Astrocyte (in vitro differentiated cells and primary cell): ENCODE measurements around the gene SHC1. TPM values are rescaled to one million over a fixed set of nuclear protein-coding genes. Genes with fewer than 3 reads are reported as not detected.
A peak's percentile ranks its signal among the peaks of the same experiment; 100 is the strongest.

Experiments
- DNase-seq: peaks from one replicate; pipeline ENCODE4 v3.0.0-alpha.2; 2010; ENCODE audit warnings: low read depth
- FAIRE-seq: peaks from 2 replicates; lab custom pipeline; 2011; peaks lifted over from hg19 to GRCh38; lab: Jason Lieb, UNC
- H2AFZ ChIP-seq: 2 replicates; pipeline ENCODE4 v1.6.0; 2012; ENCODE audit warnings: low read depth, low read length, inconsistent platforms
- H3K27ac ChIP-seq: 2 replicates; pipeline ENCODE4 v1.5.1; 2011; ENCODE audit warnings: low read depth, low read length, inconsistent platforms
- H3K27me3 ChIP-seq: 2 replicates; pipeline ENCODE4 v1.6.0; 2011; ENCODE audit warnings: low read length, inconsistent platforms; ENCODE audit not compliant: insufficient read depth
- H3K36me3 ChIP-seq: 2 replicates; pipeline ENCODE4 v1.5.1; 2011; ENCODE audit warnings: low read length, inconsistent platforms; ENCODE audit not compliant: insufficient read depth
- H3K4me1 ChIP-seq: 2 replicates; pipeline ENCODE4 v1.5.1; 2011; ENCODE audit warnings: low read length, inconsistent platforms; ENCODE audit not compliant: insufficient read depth
- H3K4me2 ChIP-seq: 2 replicates; pipeline ENCODE4 v1.6.0; 2012; ENCODE audit warnings: low read length, inconsistent platforms
- H3K4me3 ChIP-seq: 2 replicates; pipeline ENCODE4 v1.5.1; 2011; ENCODE audit warnings: low read depth, mild to moderate bottlenecking, low read length, inconsistent platforms; ENCODE audit not compliant: insufficient read depth
- H3K79me2 ChIP-seq: 2 replicates; pipeline ENCODE4 v1.6.0; 2012; ENCODE audit warnings: mild to moderate bottlenecking, low read length, inconsistent platforms; ENCODE audit not compliant: insufficient read depth
- H3K9ac ChIP-seq: 2 replicates; pipeline ENCODE4 v1.6.0; 2012; ENCODE audit warnings: mild to moderate bottlenecking, low read length, inconsistent platforms
- H3K9me3 ChIP-seq: 2 replicates; pipeline ENCODE4 v1.5.1; 2012; ENCODE audit warnings: low read depth, mild to moderate bottlenecking, low read length, inconsistent platforms; ENCODE audit not compliant: insufficient read depth
- H4K20me1 ChIP-seq: 2 replicates; pipeline ENCODE4 v1.6.0; 2012; ENCODE audit warnings: low read length, inconsistent platforms; ENCODE audit not compliant: insufficient read depth
- H3K27ac Mint-ChIP-seq: one replicate; pipeline ENCODE4 v1.8.0; 2021; ENCODE audit warnings: mild to moderate bottlenecking, mixed read lengths; ENCODE audit not compliant: unreplicated experiment
- H3K27me3 Mint-ChIP-seq: one replicate; pipeline ENCODE4 v1.8.0; 2021; ENCODE audit warnings: low read depth, mixed read lengths; ENCODE audit not compliant: unreplicated experiment
- H3K36me3 Mint-ChIP-seq: one replicate; pipeline ENCODE4 v1.8.0; 2021; ENCODE audit warnings: low read depth, mixed read lengths; ENCODE audit not compliant: unreplicated experiment
- H3K4me1 Mint-ChIP-seq: one replicate; pipeline ENCODE4 v1.8.0; 2021; ENCODE audit warnings: low read depth, mixed read lengths; ENCODE audit not compliant: unreplicated experiment
- H3K4me3 Mint-ChIP-seq: one replicate; pipeline ENCODE4 v1.8.0; 2021; ENCODE audit warnings: mild to moderate bottlenecking, moderate library complexity, mixed read lengths; ENCODE audit not compliant: unreplicated experiment
- H3K9me3 Mint-ChIP-seq: one replicate; pipeline ENCODE4 v1.8.0; 2021; ENCODE audit warnings: mild to moderate bottlenecking, mixed read lengths; ENCODE audit not compliant: unreplicated experiment
- CTCF ChIP-seq: IDR thresholded peaks from 2 replicates; pipeline ENCODE4 v1.5.1; 2011; ENCODE audit warnings: low read depth, mild to moderate bottlenecking, inconsistent platforms, low read length, moderate library complexity; ENCODE audit not compliant: insufficient read depth
- EZH2 ChIP-seq: IDR thresholded peaks from 2 replicates; pipeline ENCODE4 v1.6.1; 2012; ENCODE audit warnings: mild to moderate bottlenecking, low read length, inconsistent platforms; ENCODE audit not compliant: insufficient read depth
- total RNA-seq: library from RNA; stranded (reverse); gene quantifications from 2 replicates; pipeline ENCODE4 v1.2.1, GENCODE V29; 2021

SHC1 gene
- total RNA-seq, 1 donor from 2014 or later: 397 TPM

- peak overlapping the region; percentile 19 for H3K27ac ChIP-seq
- H3K27me3 Mint-ChIP-seq: no peaks in the 10 kb centered on the region
- no peaks in the 10 kb centered on the region for H3K27me3 ChIP-seq
- TF ChIP-seq CTCF (peak; percentile 84), EZH2 (no peak)
- peaks cover 32% of the 10 kb centered on the region for H4K20me1 ChIP-seq
- peak overlapping the region; percentile 45 for H3K4me3 Mint-ChIP-seq
- H3K9me3 ChIP-seq: no peaks in the 10 kb centered on the region
- FAIRE-seq (no peak), DNase-seq (peak; percentile 77)
- peaks cover 9% of the 10 kb centered on the region for H3K4me1 ChIP-seq
- H3K9me3 Mint-ChIP-seq: no peaks in the 10 kb centered on the region
- H3K27ac Mint-ChIP-seq: peak overlapping the region; percentile 81
- peak overlapping the region; percentile 78 for H3K4me2 ChIP-seq
- H2AFZ ChIP-seq: peak overlapping the region; percentile 43
- H3K79me2 ChIP-seq: no peaks in the 10 kb centered on the region
- peak overlapping the region; percentile 46 for H3K9ac ChIP-seq
- H3K4me3 ChIP-seq: no peak overlapping the region
- H3K36me3 Mint-ChIP-seq: peaks cover 6% of the 10 kb centered on the region
- H3K36me3 ChIP-seq: no peaks in the 10 kb centered on the region
- H3K4me1 Mint-ChIP-seq: peaks cover 29% of the 10 kb centered on the region
These were observed 46.7 kb upstream of the SHC1 start for GRCh38 chr1:155017041-155017945.

- no peak for DNase-seq
- no peak for TF ChIP-seq EZH2
- TF ChIP-seq CTCF: no peak
- Histone ChIP-seq H3K9ac (no peak overlapping the region), H2AFZ (no peak overlapping the region), H3K27ac (no peak overlapping the region), H3K9me3 (no peaks in the 10 kb centered on the region), H3K4me2 (no peak overlapping the region), H3K4me1 (peaks cover 9% of the 10 kb centered on the region), H3K27me3 (no peaks in the 10 kb centered on the region), H4K20me1 (peaks cover 33% of the 10 kb centered on the region), H3K4me3 (no peak overlapping the region), H3K79me2 (no peaks in the 10 kb centered on the region), H3K36me3 (no peaks in the 10 kb centered on the region)
- Mint-ChIP-seq H3K4me1 (peaks cover 25% of the 10 kb centered on the region), H3K27me3 (no peaks in the 10 kb centered on the region), H3K27ac (no peak overlapping the region), H3K9me3 (no peaks in the 10 kb centered on the region), H3K36me3 (peaks cover 6% of the 10 kb centered on the region), H3K4me3 (no peak overlapping the region)
- FAIRE-seq: no peak
These were observed 45.8 kb upstream of the SHC1 start for GRCh38 chr1:155016231-155016831.
